HG02981 (cell line): Measurements from ENCODE around the gene CAMK2G.

Experiments used
- ATAC-seq: cut with Tn5 transposase; IDR thresholded peaks from one replicate; pipeline ENCODE4 v1.9.1; 2021; ENCODE audit warnings: mild to moderate bottlenecking, moderate library complexity; ENCODE audit not compliant: unreplicated experiment

Gene CAMK2G

DNA sequence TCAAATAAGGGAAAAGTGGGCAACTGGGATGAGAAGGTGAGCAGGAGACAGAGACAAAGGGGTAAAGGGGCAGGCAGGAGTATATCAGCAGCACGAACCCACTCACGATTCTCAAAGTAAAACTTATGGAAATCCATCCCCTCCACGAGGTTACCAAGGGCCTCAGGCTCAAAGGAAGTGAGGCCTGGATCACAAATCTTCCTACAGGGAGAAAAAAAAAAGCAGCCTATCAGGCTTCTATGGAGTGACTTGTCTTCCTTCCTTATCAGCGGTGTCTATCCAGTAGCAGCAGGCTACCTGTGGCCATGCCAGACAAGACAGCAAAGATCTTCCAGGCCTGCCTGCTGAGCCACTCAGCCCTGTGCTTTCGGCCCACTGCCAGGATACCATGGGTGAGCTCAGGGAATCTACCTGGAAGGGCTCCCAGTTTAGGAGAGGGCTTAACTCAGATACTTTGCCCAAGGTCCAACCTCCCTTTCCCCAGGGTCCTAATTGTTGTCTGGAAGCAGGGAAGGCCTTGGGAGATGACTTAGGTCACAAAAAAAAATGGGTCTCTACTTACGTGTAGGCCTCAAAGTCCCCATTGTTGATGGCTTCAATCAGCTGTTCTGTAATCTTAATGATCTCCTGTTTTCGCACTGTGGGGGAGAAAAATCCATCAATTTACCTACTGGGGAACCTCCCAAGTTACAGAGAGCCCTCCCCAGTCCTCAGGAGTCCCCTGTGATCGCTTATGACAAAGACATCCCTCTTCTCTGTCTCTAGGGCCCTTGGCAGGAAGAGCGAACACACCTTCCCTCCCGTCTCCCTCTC, 57.2 kb downstream of the CAMK2G start:
- no peak for ATAC-seq

DNA sequence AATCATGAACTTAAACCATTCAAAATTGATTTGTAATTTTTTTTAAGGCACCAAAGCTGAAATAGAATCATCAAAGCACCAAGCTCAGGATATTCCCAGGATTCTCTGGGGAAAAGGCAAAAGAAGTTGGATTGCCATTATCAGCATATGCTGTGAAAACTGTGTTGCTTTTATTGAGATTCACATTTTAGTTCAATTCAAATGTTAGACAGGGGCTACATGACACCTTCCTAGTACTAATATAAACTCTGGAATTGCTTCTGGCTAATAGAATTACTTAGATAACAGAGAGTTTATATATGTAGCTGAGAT, 58.7 kb downstream of the CAMK2G start:
- ATAC-seq: no peak

GRCh38 chr10:73814896-73815718, 59.2 kb downstream of the CAMK2G start:
- no peak for ATAC-seq

GRCh38 chr10:73814276-73814895, 60.0 kb downstream of the CAMK2G start:
- ATAC-seq: no peak

- no peak for ATAC-seq
Observed at GRCh38 chr10:73813333-73813732, 61.0 kb downstream of the CAMK2G start.

- no peak for ATAC-seq
Observed at GRCh38 chr10:73812657-73813056, 61.7 kb downstream of the CAMK2G start.

GRCh38 chr10:73810735-73811465, 63.5 kb downstream of the CAMK2G start:
- ATAC-seq: peak; percentile 25

GRCh38 chr10:73810358-73810734, 64.0 kb downstream of the CAMK2G start:
- ATAC-seq: no peak

GRCh38 chr10:73809061-73809818, 65.1 kb downstream of the CAMK2G start:
- no peak for ATAC-seq

- ATAC-seq: no peak
Observed at GRCh38 chr10:73808021-73808815, 66.1 kb downstream of the CAMK2G start.

DNA sequence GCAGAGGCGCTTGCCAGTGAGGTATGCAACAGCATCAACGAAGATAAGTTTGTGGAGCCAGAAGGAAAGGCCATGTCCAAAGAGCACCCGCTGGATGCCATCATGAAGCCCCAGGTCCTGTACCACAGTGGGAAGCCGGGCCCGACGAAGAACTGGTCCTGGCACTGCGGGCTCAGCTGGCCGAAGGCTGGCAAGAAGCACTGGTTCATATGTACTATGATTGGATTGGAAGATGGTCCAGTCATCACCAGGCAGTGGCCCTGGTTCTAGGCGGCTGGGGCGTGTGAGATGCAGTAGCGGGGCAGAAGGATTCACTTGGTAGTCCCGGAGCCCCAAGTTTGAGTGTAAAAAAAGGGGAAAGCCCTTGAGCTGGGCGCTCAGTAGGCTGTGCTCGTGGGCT, 66.9 kb downstream of the CAMK2G start:
- no peak for ATAC-seq

GRCh38 chr10:73806176-73806950, 68.0 kb downstream of the CAMK2G start:
- ATAC-seq: no peak

DNA sequence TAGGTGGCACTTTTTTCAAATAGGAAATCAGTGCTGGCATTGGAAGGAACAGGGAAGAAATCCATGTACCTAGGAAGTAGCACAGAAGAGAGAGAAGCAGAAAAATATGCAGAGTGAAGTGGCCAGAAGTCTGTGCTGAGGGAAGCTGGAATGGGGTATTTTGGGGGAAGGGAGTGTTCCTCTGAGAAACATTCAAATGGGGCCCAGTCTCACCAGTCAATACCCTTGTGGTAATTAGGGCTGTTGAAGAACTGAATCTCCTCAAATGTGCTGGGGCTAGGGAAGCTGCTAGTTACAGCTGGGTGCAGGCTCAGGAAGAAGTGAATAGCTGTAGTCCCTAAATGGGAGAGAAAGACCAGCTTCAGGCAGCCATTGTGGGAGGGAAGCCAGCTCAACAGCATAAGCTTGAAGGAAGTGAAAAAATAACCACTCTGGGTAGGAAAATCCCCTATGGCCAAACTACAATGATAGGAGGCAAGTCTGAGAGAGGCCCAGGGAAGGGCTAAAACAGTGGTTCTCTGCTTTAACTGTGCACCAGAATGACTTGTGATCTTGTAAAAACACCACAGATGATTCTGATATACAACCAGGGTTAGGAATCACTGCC, 70.6 kb downstream of the CAMK2G start:
- no peak for ATAC-seq

DNA sequence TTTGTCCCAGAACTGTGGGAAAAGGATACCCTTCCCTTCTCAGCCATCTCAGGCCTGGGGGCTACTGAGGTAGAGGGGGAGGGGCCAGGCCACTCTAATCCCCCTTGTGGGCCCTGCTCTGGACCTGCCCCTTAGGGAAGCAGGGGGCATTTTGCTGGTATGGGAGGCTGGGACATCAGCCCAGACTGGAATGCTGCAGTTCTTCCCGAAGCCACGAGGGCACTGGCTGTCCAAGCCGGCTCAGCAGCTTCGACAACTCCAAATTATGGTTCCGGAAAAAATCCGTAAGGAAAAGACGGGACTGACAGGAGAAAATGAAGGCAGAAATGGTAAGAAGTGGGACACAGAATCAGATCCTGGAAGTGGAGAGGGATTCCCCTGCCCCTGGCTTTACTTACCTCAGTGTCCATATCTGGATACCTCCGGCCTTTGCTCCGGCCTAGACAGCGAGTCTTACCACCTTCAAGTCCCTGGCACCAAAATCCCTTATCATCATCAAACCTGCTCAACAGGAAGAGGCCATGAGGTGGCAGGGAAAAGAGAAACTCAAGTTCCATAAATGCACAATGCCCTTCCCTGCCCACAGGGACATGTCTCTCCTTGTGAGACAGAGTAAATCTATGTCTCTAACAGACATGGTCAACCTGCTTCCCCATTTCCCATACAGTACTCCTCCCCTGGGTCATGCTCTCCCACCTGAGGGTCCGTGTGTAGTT, 71.9 kb downstream of the CAMK2G start:
- no peak for ATAC-seq

- ATAC-seq: no peak
Observed at GRCh38 chr10:73801253-73801590, 73.1 kb downstream of the CAMK2G start.

GRCh38 chr10:73800560-73801252, 73.6 kb downstream of the CAMK2G start:
- no peak for ATAC-seq

- no peak for ATAC-seq
Observed at GRCh38 chr10:73799899-73800559, 74.3 kb downstream of the CAMK2G start.
